Measurements from ENCODE around the gene DIAPH2.

GRCh38 chrX:97628807-97629596 lies 944.4 kb downstream of the DIAPH2 start:
- TF ChIP-seq CTCF (IDR thresholded peaks at IDR 0.05) (no peak), POLR2A (IDR thresholded peaks at IDR 0.05) (no peak)
